GM21529 (cell line): ENCODE measurements around the gene RELN.
"Not testable (repeated sequence)": the region's sequence is repeated elsewhere in the genome, so short reads cannot be mapped to it uniquely, and the experiment has no call there.

Experiments
- ATAC-seq: cut with Tn5 transposase; IDR thresholded peaks from one replicate; pipeline ENCODE4 v1.9.1; 2021; ENCODE audit not compliant: unreplicated experiment

The RELN gene

GRCh38 chr7:103947026-103947655 lies 42.3 kb downstream of the RELN start:
- ATAC-seq, result no peak

- ATAC-seq, result no peak
Observed at GRCh38 chr7:103944230-103944900, 45.1 kb downstream of the RELN start.

DNA sequence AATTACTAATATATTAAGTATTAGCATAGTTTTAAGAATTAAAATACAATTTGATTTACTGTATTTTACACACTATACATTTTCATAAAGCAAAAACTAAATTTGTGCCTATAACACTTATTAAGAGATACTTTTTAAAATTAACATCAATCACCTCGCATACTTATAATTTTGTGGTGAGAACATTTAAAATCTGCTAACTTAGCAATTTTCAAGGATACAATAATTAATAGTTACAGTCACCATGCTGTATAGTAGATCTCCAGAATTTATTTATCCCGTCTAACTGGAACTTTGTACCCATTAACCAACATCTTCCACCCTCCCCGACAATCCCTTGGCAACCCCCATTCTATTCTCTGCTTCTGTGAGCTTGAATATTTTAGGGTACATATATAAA lies 47.5 kb downstream of the RELN start:
- no peak for ATAC-seq

DNA sequence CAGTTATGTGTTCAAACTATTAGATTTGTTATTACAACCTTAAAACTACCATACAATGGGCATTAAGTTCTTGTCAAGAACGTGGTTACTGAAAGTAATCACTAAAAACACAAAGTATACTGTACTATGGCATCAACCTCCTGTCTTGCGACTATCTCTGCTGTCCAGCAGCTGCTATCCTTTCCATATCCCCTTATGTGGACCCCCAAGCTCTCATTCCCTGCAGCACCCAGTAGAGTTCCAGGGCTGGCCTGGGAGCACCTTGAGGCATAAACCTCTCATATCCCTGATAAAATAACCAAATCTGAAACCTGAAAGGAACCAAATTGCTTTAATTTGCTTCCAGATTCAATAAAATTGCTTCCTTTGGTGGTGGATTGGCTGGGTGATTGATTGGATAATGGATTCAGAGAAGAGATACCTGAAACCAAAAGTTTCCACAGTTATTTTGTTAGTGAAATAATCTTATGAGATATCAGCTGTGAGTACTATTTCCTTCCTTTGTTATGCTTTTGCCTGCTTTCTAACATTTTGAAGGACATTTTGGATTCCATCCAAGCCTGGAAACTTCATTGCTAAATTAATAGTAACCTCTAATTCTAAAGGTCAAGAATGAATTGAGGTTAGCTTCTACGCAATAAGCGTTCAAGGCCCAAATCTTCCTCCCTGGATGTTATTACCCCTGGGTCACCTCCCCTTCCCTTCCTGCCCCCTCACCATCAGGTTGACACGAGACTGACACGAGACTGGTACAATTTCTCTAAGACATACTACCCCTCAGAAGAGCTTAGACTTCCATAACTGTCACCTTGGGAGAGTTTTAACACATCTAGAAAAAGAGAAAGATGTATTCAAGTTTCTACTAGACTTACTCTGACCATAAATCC lies 48.8 kb downstream of the RELN start:
- no peak for ATAC-seq

DNA sequence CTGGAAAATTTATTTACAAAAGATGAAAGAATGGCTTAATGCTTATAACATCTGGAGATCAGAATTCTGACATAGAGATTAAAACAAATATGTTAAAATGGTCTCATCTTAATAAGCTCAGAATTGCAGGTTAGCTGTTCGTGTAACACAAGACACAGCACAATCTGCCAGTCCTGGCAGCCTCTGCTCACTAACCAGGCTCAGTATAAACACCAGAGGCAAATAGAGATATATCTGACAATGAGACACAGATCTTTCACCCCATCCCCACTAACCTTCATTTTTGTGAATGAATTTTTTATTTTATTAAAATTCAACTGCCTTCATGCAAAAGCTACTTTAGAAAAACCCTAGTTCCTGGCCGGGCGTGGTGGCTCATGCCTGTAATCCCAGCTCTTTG lies 51.8 kb downstream of the RELN start:
- ATAC-seq, result no peak

- no peak for ATAC-seq
Observed at GRCh38 chr7:103936558-103936957, 52.9 kb downstream of the RELN start.

GRCh38 chr7:103934508-103934907 lies 55.0 kb downstream of the RELN start:
- no peak for ATAC-seq

DNA sequence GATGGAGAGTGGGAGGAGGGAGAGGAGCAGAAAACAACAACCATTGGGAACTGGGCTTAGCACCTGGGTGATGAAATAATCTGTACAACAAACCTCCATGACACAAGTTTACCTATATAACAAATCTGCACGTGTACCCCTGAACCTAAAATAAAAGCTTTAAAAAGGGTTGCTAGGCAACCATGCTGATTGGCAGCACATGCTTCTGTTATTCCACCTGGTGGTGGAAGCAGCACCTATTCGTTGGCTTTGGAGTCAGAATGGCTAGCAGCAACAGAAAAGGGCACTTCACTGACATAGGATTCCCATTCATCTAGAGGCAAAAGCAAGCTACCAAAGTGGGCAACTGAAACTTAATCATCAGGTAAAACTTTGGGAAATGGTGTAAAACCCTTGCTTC lies 57.1 kb downstream of the RELN start:
- no peak for ATAC-seq

GRCh38 chr7:103929901-103930311 lies 59.6 kb downstream of the RELN start:
- ATAC-seq, result no peak

- no peak for ATAC-seq
Observed at GRCh38 chr7:103928581-103928980, 60.9 kb downstream of the RELN start.

DNA sequence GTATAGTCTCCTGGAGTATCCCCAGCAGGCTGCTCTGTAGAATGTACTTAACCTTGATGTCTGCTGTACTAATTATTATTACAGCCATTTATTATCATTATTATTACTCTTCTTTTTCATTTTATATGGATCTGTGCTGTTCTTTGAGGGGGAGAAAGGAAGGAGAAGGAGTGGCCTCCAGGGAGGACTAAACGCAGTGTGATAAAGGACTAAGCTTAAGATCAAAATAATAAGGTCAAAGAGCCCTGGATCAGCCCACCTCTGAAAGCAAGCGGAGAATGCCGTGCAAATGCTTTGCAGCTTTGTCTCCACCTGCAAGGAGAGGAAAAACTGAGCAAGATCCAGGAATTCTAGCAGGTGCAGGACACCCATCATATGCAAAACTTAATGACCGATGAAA lies 65.3 kb downstream of the RELN start:
- no peak for ATAC-seq

DNA sequence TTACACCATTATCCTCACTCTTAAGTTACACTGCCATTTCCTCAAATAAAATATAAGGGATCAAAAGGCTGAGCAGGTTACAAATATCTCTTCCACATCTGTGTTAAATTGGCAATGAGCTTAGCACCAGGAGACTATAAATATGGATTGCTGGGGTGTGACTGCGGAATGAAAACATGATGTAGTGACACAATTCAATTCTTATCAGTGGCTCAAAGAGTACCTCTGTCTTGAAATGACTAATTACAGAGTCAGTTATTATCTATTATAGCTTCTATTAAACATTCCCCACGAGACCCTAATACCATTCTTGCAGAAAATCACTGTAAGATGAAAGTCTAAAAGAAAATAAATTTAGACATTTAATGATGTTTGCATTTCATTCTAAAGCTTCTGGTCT lies 67.1 kb downstream of the RELN start:
- ATAC-seq, result no peak

DNA sequence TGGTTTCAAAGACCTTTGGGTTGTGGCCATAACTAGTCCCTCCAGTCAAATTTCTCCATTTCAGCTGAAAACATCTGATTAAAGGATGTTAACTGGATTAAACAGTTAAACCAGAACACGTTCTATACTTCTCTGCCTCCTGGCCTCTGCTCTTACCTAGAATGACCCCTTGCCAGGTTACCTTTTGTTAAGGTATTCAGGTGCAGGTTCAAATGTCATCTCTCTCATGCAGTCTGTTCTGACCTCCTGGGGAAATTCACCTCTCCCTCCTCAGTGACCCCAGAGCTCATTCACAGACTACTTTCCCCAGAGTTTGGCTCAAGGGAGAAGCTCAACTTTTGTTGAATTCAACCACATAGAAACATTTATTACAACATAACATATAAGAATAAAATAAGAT lies 67.8 kb downstream of the RELN start:
- ATAC-seq, result no peak

GRCh38 chr7:103919272-103919868 lies 70.1 kb downstream of the RELN start:
- no peak for ATAC-seq

DNA sequence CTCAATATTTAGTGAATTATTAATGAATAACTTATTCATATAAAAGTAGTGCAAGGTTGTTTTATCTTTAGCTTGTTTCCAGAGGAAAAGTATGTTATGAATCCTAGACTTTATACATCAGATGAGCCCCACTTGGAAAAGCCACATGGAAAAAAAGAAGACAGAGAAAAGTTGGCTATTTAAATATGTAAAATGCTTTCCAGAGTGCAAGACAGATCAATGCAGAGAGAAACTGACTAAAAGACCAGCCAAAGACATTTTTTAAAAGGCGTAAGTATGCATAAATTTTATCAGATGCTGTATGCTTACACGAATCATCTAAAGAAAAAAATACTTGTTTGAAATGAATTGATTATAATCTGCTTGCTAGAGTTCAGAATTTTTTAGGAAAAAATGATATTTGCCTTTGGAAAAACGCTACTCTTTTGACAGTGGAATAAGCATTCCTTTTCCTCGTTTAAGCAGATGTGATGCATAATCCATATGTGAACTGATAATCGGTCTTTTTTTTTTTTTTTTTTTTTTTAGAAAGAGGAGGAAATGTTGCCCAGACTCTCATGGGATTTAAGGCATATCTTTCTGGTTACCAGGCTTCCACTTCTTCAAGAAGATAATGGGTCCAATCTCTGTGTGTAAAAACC lies 70.7 kb downstream of the RELN start:
- no peak for ATAC-seq

GRCh38 chr7:103915680-103916357 lies 73.6 kb downstream of the RELN start:
- ATAC-seq, result no peak

DNA sequence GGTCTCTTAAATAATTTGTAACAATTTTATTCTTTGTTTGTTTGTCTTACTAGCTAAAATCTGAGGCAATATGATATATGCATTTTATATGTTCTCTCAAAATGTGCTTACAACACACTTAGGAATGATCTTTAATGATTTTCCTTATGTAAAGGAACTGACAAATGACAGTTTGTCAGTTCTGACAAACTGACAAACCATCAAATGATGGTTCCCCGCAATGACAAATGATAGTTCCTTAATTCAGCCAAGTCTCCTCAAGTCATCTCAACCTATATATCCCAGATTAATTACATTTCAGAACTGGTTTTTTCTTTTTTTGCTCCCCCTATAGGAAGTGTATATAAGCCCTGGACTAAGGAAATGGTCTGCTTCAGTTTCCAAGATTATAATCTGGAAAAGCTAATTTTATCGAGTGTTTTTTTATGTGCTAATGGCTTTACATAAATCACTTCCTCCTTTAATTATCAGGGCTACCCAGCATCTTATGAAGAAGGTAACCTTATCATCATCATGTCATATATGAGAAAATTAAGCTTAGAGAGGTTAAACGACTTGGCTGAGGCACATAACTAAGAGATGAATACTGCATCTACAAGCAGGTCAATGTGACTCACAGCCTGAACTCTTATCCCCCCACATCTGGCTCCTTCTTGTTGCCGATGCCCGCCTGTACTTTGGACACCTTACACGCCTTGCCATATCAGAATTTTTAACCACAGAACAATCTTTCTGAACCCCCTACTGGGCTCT lies 75.1 kb downstream of the RELN start:
- no peak for ATAC-seq

- no peak for ATAC-seq
Observed at GRCh38 chr7:103912891-103913605, 76.4 kb downstream of the RELN start.

DNA sequence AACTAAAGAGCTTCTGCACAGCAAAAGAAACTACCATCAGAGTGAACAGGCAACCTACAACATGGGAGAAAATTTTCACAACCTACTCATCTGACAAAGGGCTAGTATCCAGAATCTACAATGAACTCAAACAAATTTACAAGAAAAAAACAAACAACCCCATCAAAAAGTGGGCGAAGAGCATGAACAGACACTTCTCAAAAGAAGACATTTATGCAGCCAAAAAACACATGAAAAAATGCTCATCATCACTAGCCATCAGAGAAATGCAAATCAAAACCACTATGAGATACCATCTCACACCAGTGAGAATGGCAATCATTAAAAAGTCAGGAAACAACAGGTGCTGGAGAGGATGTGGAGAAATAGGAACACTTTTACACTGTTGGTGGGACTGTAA lies 78.4 kb downstream of the RELN start:
- ATAC-seq, result not testable (repeated sequence)
